Measurements from ENCODE around the gene PCAT6.
"Not testable (repeated sequence)": the region's sequence is repeated elsewhere in the genome, so short reads cannot be mapped to it uniquely, and the experiment has no call there.

Gene PCAT6

GRCh38 chr1:202807926-202808757 lies 2.6 kb upstream of the PCAT6 start, which contains the start of gene KDM5B:
Gene KDM5B (minus strand): TSS chr1:202808421. CDS start chr1:202808305, 116 bp downstream.
- DNase-seq: peak in 1 of 2 donors; percentile 55

DNA sequence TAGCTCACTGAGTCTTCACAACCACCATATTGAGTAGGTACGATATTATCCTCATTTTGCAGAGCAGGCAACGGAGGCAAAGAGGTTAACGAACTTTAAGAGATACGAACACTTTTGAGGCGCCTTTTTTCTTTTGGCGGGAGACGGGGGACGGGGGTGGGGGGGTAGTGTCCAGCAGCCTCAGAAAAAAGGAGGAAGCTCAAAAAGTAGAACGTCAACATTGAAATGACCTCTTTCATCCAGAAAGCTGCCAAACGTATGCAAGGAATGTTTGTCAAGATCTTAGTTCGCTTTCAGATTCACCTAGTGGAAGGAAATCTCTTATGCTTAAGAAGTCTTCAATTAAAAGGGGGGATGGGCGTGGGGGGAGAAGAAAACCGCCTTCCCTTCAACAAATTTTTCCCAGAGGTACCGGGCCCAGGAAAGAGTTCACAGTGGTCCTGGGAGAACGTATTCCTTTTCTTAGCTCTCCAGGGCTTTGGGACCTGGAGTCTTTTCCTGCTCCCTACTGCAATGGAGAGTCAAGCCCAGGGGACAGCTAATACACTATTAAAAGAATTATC lies 1.1 kb upstream of the PCAT6 start:
- no peak for DNase-seq

GRCh38 chr1:202810193-202810614 lies 550 bp upstream of the PCAT6 start:
- no peak for DNase-seq

- DNase-seq: no peak
Observed at GRCh38 chr1:202811296-202812175, 782 bp downstream of the PCAT6 start.

DNA sequence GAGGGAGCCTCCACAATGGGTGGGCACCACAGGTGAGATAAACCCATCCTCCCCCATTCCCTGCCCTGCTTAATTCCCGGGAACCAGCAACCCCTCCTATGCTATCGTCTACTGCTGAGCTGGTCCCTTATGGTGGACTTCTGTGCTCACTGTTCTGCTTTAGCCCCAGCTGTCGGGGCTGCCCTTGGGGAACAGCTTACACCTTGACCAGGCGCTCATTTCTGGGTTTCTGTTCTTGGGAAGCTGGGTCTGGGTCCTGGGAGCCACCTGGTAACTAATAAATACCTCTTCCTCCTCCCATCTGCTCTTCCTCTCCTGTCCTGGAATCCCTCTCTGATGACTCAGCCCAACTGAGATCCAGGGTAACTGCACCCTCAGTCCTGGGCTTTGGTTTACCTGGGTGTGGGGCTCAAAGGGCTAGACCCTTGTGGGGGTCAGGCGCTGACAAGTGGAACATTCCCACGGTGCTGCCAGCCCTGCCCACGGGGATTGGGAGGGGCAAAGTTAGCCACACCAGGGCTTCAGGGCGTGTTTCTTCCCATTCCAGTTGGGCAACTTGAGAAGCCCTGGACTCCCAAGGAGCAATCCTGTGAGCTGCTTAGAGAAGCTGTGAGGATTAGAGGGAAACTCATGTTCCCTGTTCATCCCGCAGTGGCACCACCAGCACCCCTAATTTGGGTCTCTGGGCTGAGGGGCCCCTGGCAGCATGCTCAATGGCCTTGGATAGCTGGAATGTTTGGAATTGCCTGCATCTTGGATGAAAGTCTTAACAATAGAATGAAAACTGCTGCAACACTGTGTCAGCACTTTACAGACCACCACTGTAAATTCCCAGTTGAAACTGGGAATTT lies 1.6 kb downstream of the PCAT6 start:
- DNase-seq: no peak

DNA sequence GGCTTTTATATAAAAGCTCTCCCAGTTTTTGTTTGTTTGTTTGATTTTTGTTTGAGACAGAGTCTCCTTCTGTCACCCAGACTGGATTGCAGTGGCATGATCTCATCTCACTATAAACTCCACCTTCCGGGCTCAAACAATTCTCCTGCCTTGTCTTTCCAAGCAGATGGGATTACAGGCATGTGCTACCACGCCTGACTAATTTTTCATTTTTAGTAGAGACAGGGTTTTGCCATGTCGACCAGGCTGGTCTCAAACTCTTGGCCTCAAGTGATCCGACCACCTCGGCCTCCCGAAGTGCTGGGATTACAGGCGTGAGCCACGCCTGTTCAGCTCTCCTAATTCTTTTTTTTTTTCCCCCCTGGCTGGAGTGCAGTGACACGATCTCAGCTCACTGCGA lies 4.4 kb downstream of the PCAT6 start:
- no peak for DNase-seq

GRCh38 chr1:202818819-202819218 lies 8.1 kb downstream of the PCAT6 start:
- DNase-seq: no peak

- DNase-seq: no peak
Observed at GRCh38 chr1:202821467-202821866, 10.7 kb downstream of the PCAT6 start.

GRCh38 chr1:202825748-202826147 lies 15.0 kb downstream of the PCAT6 start:
- no peak for DNase-seq

DNA sequence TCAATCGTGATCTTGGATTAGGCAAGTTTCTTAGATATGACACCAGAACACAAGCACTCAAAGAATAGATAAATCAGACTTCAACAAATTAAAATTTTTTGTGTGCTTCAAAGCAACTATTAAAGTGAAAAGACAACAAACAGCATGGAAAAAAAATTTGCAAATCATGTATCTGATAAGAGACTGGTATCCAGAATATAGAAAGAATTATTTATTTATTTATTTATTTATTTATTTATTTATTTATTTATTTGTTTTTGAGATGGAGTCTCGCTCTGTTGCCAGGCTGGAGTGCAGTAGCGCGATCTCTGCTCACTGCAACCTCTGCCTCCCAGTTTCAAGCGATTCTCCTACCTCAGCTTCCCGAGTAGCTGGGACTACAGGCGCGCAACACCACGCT lies 18.5 kb downstream of the PCAT6 start:
- not testable (repeated sequence) for DNase-seq

DNA sequence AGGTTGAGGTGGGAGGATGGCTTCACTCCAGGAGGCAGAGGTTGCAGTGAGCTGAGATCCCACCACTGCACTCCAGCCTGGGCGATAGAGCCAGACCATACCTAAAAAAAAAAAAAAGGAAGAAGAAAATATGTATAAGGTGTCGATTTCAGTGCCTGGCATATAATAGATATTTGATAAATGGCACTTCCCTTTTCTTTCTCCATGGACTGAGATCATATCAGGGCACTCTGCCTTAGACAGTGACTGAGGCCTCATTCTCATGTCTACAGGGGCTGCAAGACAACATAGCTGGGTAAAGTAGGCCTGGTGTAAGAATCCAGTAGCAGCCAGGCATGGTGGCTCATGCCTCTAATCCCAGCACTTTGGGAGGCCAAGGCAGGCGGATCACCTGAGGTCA lies 21.2 kb downstream of the PCAT6 start:
- DNase-seq: no peak

DNA sequence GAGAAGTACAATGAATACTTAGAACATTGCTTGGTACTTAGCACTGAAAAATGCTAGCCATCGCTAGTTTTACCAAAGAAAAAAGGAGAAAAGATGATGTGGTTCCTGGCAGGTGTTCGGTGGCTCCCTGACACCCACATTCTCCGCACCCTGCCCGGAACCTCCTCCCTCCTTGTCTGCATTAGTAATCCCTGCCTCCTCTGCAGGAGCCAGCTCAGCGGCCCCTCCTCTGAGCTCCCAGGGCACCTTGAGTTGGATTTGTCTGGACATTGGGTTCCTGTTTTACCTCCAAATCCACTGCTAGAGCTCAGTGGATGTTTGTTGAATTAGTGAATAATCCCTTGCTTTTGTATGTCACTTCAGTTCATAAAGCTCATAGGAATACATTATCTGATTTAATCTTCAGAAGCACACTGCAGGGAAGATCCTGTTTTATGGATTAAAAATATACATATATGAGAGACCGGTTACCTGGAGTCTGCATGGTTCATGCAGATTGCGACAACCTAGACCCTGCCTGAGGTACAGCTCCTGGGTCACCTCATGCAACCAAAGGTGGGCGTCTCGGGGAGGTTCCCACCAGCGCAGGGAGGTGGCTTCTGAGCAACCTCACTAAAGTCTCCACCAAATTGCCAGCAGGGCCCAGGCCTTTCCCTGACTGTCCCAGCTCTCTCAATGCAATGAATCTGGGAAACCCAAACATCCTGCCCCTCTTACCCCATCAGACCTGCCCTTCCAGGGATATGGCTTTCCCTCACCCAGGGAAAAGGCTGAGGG lies 24.2 kb downstream of the PCAT6 start:
- no peak for DNase-seq

GRCh38 chr1:202835548-202836072 lies 24.9 kb downstream of the PCAT6 start:
- DNase-seq: peak in 1 of 2 donors; percentile 78

- peak in 1 of 2 donors; percentile 53 for DNase-seq
Observed at GRCh38 chr1:202836623-202837403, 26.1 kb downstream of the PCAT6 start.

- DNase-seq: no peak
Observed at GRCh38 chr1:202837746-202838262, 27.1 kb downstream of the PCAT6 start.

DNA sequence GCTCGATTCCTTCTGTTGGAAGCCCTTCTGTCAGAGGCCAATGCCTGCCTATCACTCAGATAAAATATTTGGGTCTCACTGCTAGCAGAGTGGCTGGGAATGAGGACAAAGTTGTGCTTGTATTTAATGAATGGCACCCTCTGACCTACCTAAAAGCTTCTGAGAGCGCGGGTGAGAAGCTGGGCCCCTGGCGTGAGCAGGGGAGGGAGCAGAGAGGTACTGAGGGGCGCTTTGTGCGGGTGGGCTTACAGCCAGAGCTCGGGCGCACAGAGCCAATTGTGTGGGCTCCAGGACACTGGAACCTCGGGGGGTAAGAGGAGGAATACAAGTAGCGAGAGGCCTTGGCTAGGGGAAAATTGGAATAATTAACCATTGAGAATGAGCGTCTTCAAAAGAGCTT lies 32.3 kb downstream of the PCAT6 start:
- no peak for DNase-seq

DNA sequence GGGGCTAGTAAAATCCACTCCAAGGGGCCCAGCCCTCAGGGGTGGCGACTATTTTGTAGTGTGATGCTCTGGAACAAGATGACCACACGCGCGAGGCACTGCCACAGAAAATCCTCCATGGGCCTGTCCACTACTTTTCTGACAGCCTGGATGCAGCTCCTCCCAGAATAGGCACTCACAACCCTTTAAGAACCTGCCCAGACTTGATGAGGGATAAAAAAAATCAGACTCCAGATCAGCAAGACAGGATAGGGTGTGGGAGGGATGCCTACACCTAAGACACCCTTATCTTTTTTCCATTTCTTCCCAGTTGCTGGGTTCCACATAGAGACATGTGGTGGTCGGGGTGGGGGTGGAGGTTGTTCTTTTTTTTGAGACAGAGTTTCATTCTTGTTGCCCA lies 33.5 kb downstream of the PCAT6 start:
- DNase-seq: no peak

DNA sequence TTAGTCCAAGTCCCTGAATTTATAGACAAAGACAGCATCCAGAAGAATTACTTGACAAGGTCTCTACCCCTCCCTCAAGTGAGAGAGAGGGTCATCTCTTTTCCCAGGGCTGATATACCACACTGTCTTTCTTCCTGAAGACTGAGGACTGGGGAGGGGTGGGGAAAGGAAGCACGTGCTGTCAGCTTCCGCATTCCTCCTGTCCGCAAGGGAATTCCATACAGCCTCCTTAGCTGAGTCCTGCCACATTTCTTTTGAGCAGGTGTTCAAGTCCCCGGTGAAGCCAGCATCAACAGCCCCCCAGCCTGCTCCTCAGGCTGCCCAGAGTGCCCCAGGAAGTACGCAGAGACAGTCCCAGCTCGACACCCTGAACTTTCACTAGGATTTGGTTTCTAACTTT lies 34.2 kb downstream of the PCAT6 start:
- no peak for DNase-seq

- no peak for DNase-seq
Observed at GRCh38 chr1:202848191-202848542, 37.4 kb downstream of the PCAT6 start.

DNA sequence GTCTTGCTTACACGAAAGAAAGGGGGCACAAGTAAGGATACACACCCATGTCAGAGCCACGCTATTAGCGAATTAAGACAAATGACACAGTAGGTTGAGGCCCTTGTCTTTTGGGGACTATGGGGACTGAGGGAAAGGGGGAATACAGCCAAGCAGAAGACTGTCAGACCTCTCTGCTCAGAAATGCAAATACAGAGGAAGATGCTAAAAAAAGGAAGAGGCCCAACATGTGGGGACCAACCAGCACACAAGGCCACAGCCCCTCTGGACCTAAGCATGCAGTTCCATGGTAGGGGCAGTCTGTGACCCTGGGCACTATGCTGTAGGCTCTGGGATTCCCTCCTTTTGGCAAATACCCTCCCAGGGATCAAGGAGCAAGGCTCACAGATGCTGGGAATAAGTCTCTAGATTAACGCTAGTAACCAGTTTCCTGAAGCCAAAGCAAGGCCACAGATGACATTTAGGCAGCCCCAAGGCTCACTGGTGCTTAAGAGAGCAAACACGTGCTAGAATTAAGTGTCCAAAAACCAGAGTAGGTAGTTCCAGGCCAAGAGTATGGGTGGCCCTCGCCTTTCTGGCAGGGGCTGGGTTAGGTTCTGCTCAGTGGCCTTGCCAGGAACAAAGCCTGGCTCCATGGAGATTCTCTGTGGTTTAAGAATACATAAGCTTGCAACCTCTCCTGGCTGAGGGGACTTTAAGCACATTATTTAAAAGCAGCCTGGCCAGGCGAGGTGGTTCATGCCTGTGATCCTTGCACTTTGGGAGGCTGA lies 40.0 kb downstream of the PCAT6 start:
- DNase-seq: no peak
